AG09309 (cell line): Measurements from ENCODE around the gene SIGLEC11.

Experiments
- DNase-seq: peaks from one replicate; pipeline ENCODE4 v3.0.0-alpha.2; 2010; ENCODE audit warnings: low read depth
- H3K4me3 ChIP-seq: 2 replicates; pipeline ENCODE4 v1.5.1; 2011; ENCODE audit warnings: mild to moderate bottlenecking, low read depth, low read length, moderate library complexity; ENCODE audit not compliant: control insufficient read depth
- TF ChIP-seq, protein P1 (sequence below): IDR thresholded peaks from 2 replicates; pipeline ENCODE4 v1.5.1; 2011; ENCODE audit warnings: mild to moderate bottlenecking, low read depth, low read length, inconsistent platforms; ENCODE audit not compliant: insufficient read depth, control insufficient read depth; ENCODE audit errors: missing control alignments

SIGLEC11 gene

GRCh38 chr19:49932041-49932451 is 28.9 kb downstream of the SIGLEC11 start:
- DNase-seq, result no peak
- TF ChIP-seq, protein P1, sequence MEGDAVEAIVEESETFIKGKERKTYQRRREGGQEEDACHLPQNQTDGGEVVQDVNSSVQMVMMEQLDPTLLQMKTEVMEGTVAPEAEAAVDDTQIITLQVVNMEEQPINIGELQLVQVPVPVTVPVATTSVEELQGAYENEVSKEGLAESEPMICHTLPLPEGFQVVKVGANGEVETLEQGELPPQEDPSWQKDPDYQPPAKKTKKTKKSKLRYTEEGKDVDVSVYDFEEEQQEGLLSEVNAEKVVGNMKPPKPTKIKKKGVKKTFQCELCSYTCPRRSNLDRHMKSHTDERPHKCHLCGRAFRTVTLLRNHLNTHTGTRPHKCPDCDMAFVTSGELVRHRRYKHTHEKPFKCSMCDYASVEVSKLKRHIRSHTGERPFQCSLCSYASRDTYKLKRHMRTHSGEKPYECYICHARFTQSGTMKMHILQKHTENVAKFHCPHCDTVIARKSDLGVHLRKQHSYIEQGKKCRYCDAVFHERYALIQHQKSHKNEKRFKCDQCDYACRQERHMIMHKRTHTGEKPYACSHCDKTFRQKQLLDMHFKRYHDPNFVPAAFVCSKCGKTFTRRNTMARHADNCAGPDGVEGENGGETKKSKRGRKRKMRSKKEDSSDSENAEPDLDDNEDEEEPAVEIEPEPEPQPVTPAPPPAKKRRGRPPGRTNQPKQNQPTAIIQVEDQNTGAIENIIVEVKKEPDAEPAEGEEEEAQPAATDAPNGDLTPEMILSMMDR, result no peak
- no peak overlapping the region for H3K4me3 ChIP-seq

DNA sequence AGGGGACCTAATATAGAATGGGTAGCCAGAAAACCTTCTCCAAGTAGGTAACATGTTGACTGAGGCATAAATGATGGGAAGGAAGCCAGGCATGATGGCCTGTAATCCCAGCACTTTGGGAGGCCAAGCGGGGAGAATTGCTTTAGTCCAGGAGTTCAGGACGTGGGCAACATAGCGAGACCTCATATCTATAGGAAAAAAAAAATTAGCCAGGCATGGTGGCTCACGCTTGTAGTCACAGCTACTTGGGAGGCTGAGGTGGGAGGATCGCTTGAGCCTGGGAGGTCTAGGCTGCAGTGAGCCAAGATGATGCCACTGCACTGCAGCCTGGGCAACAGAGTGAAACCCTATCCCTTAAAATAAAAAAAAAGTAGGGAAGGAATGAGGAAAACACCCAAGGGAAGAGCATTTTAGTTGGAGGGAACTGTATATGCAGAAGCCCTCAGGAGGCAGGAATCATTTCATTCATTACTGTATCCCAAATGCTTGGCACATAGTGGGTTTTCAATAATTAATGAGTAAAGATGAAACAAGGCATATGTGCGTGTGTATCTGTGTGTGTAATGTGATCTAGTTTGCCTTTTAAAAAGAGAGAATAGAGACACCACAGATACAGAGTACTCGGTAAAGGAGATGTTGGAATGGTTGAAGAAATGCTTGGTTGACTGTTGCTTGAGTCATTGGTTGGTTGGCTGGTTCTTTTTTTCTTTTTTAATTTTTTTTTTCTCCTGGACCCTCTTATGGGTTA is 29.5 kb downstream of the SIGLEC11 start:
- H3K4me3 ChIP-seq, result no peak overlapping the region

DNA sequence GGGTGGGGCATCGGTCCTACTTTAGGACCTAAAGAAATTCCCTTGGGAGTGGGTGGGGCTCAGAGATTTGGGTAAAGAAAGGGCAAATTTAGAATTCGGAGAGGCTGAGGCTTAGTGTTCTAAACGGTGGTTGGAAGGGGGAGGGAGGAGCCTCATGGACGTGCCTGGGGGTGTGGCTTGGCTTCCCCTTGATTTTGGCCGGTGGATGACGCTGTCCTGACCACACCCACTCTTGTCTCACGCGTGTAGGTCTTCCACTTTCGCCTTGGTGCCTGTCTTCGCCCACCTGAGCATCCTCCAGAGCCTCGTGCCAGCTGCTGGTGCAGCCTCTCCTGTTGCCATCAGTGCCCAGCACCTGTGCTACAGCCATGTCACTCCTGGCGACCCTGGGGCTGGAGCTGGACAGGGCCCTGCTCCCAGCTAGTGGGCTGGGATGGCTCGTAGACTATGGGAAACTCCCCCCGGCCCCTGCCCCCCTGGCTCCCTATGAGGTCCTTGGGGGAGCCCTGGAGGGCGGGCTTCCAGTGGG is 30.4 kb downstream of the SIGLEC11 start:
- no peak for DNase-seq
- TF ChIP-seq, protein P1, result no peak
- no peak overlapping the region for H3K4me3 ChIP-seq

More for the DNA sequence above, 29.5 kb downstream of the SIGLEC11 start:
- TF ChIP-seq, protein P1, result no peak
- DNase-seq, result no peak

GRCh38 chr19:49929611-49930482 is 31.1 kb downstream of the SIGLEC11 start:
- DNase-seq, result peak; percentile 86
- TF ChIP-seq, protein P1, result peak; percentile 0
- peak overlapping the region; percentile 98 for H3K4me3 ChIP-seq

DNA sequence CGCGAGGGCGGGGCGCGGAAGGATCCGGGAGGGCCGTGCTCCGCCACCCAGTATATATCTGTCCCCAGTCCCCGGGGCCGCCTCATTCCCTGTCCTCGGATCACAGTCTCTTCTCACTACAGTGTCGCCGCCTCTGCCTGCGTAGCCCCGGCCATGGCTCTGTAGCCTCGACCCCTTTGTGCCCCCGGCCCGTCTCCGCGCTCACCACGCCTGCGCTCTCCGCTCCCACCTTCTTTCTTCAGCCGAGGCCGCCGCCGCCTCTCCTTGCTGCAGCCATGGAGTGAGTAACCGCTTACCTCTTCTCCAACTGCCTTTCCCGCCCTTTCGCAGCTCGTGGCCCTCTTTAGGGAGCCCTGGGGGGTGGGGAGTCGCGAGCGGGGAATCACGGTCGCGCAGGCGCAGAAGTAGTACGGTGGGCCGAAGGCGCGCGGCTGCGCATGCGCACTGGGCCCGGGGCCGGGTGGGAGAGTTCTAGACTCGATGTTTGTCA is 31.8 kb downstream of the SIGLEC11 start, which contains the start of the genes ATF5 and NUP62:
ATF5 (plus strand) TSS at position 85 of the 490 bp plus-strand sequence. CDS start 1,646 bp downstream, outside the sequence.
NUP62 (minus strand) TSS at position 384 of the 490 bp plus-strand sequence. CDS start 19,697 bp downstream, outside the sequence.
- TF ChIP-seq, protein P1, result no peak
- DNase-seq, result peak; percentile 27
- peak within 1 kb of the TSS; percentile 98 for H3K4me3 ChIP-seq

DNA sequence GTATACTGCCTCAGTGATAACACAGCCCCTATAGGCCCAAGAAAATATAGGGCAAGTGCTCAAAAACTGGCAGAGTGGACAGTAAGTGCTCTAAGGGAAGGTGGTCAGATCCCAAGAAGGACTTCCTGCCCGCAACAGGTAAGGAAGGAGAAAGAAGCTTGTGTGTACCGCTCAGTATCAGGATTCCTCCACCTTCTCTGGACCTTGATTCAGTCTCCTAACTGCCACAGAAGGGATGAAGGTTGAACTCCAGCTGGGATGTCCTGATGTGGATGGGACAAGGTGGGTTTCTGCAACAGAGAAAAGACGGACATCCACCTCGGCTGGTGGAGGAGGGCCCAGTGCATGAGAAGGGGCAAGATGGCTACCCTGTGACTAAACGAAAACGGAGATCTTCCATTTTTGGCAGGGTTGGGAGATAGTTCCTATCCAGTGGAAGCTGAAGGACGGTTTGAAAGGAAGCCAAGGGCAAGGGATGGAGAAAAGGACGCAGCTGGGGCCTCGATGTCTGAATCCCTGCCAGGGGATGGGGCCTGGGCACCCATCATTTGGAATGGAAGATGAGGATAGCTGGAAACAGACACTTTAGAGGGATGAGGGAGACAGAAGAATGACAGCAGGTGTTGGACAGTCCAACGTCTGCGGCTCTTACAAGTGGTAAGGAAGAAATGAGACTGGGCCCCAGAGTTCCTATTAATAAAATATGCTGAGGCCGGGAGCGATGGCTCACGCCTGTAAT is 33.3 kb downstream of the SIGLEC11 start:
- DNase-seq, result no peak
- H3K4me3 ChIP-seq, result no peak overlapping the region
- TF ChIP-seq, protein P1, result no peak
